NCI-H1417 treated with DMSO at 0.1 percent for 48 hours (cell line): ENCODE measurements around the gene GSN.

Source experiments
- DNase-seq: peaks from one replicate; lab custom pipeline; 2025; lab: John Stamatoyannopoulos, UW

GSN gene

DNA sequence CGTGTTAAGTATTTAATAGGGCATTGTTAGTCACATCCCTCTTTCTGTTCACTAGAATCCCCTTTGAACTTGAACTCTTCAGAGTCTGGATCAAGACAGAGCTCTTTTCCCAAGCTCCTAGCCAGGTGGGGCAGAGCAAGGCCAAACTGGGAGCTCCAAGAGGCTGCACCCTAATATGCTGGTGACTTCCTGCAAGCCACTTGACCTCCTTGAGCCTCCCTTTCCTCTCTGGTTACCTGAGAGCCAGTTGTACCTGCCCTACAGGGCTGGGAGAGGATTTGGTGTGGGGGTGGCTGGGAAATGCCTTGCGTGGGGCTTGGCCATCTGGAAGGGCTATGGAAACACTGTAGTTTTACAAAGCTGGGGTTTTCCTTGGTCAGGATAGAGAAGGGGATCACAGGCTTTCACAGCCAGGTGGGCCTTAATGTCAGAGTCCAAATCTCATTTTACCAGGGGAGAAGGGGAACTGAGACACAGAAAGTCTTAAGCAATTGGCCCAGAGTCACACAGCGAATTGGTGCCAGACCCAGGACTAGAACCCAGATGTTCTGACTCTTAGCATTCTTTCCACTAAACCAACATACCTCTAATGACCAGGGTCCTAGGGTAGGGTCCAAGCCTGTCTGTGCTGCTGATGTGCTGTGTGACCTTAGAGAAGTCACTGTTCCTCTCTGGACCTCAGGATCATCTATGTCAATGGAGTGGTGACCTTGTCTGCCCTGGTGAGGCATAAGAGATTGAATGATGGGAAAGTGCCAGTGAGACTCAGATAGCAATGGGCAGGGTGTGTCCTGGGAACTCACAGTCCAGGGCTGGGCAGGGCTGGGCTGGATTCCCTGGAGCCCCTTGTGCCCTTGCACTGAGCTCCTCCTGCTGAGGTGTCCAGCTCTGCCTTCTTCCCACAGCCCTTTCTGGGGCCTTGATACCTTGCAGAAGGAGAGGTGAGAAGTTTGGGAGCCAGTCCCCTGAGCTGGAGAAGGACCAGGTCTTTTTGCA, 35.8 kb downstream of the GSN start:
- no peak for DNase-seq

DNA sequence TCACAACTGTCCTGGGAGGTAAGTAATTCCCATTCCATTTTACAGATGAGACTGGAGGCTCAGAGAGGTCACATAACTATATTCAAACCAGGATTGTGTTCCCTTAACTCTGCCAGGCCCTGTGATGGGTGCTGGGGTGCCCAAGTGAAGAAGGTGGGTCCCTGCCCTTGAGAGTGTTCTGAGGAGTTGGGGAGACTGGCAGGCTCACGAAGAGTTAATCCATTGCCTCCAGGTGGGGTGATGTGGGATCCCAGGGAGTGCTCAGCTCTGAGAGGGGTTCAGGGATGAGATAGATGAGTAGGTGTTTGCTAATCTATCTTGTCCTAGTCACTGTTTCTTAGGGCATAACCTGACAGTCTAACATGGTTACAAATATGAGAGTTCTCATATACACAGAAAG, 36.7 kb downstream of the GSN start:
- no peak for DNase-seq

DNA sequence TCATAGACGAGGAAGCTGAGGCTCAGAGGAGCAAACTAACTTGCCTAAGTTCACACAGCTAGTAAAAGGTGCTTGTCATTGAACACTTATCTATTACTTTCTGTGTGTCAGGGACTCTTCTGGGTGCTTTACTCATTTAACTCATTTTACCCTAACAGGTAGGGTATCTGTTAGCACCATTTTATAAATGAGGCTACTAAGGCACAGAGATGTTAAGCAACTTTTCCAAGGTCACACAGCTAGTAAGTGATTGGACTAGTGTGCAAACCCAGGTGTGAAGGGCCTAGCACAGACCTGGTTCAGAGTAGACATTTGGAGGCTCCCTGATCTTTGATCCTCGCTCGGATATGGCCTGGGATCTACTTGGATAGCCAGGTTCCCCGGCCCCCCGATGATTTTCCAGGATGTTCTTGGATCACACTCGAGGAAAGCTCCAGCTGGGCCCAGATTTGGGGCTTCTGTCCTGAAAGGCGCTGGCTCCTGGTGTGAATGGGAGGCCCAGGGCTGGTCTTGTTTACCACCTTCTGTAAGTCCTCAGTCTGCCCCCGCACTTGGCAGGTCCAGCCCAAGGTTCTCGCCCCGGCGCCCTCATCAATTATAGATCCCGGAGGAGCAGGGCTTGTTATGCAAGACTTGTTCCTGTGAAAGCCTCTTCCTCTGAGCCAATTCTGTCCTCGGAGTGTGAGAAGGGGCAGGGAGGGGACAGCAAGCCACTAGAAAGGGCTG, 37.5 kb downstream of the GSN start:
- DNase-seq = no peak

DNA sequence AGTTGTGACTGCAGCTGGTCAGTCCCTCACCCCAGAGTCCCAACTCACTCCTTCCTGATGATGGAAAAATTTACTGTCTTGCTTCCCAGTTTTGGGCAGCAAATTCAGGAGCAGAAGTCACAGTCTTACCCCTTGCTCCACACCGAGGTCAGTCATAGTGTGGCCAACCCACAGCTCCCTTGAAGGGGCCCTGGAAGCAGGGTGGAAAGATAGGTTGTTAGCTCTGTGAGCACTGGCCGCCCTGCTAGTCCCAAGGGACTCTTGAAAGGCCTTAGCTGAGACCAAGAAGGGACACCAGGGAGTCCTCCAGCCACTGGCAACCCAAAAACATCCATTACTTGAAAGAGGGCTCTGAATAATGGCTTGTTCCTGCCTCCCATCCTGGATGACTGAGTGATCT, 40.0 kb downstream of the GSN start:
- no peak for DNase-seq

DNA sequence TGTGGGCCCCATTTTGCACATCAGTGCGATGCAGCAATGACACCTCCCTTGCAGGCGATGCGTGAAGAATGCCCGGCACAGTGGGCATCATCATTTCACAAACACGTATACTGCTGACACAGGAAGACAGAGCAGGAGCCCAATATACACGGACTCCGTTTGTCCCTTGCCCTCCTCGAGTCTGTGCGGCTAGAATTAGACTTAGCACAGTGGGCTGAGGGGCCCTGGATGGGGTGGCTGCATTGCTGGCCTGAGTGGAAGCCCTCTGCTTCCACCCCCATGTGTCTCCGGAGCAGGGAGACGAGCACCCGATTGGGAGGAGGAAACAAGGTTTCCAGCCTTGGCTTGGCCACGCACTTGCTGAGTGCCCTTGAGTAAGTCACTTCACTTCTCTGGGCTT, 40.8 kb downstream of the GSN start:
- DNase-seq = no peak

DNA sequence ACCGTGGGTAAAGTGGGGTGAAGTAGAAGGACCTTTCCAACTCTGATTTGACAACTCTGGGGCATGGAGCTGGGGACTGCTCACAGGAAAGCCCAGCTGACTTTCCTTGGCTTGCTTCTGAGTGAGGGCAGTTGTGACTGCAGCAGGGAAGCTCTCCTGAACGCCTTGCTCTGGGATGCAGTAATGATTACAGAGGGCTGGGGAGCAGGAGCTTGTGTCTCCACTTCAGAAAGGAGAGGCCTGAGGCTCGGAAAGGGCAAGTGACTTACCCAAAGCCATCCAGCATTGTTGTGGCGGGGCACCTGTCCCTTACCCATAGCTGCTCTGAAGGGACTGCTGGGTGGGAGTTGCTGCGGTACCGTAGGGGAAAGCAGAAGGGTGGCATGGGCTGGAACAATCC, 41.2 kb downstream of the GSN start:
- no peak for DNase-seq

DNA sequence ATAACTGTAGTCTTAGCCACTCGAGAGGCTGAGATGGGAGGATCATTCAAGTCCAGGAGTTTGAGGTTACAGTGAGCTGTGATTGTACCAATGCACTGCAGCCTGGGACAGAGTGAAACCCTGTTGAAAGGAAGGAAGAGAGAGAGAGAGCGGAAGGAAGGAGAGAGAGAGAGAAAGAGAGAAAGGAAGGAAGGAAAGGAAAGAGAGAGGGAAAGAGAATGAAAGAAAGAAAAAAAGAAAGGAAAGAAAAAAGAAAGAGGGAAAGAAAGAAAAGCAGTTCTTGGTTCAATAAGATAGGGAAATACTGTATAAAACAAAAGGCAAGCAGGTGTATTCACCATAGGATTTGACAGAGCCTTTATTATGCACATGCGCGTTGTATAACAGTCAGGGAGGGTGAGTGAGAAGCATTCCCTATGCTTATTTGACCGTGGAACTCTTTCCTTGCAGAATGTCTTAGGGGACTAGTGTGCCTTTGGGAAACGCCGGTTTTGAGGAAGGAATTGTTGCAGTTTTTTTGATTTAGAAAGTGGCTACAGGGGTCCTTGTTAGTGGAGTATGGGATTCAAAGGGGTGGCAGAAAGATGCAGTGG, 42.0 kb downstream of the GSN start:
- no peak for DNase-seq

DNA sequence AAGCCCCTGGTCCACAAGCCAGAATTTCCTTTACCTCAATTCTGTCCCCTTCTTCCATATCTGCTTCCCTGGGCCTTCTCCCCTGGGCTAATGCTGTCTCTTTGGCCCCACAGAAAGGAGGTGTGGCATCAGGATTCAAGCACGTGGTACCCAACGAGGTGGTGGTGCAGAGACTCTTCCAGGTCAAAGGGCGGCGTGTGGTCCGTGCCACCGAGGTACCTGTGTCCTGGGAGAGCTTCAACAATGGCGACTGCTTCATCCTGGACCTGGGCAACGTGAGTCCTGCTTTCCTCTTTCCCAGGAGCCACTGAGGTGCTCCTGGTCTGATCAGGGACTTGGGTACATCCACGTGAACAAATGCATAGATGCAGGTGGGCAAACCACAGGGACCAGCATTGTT, 42.6 kb downstream of the GSN start:
- no peak for DNase-seq

DNA sequence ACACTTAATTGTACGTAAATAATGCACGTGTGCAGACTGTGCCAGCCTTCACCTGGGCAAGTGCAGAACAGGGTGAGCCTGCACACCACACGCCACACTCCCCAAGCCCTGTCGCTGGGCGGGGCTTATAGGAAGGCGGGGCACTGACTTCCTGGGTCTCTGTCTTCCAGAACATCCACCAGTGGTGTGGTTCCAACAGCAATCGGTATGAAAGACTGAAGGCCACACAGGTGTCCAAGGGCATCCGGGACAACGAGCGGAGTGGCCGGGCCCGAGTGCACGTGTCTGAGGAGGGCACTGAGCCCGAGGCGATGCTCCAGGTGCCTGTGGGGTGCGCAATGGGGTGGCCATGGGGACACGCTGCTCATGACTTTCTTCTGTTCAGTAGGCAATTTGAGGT, 44.2 kb downstream of the GSN start:
- no peak for DNase-seq

DNA sequence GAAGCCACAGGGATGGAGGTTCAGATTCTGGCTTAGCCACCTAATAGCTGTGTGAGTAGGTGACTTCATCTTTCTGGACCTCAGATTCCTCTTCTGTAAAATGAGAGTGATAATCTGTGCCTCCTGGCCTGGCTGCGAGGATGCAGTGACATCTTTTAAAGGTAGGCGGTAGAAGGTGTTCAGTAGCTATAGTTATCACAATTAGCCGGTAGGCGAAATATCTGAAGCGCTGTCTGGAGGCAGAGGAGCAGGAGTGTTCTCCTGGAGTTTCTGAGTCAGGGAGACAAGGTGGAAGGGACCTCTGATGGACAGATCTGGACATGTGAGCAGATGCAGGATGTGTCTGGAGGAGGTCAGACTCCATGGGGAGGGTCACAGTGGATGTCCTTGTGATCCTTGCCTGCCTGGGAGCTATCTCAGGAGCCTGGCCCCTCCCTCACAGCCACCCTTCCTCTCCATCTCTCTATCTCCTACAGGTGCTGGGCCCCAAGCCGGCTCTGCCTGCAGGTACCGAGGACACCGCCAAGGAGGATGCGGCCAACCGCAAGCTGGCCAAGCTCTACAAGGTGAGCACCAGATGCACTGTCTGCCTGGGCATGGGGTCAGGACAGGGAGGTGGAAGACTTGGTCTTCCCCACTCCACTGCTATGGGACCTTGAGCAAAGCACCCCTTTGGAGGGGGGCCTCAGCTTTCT, 45.6 kb downstream of the GSN start:
- DNase-seq = no peak

DNA sequence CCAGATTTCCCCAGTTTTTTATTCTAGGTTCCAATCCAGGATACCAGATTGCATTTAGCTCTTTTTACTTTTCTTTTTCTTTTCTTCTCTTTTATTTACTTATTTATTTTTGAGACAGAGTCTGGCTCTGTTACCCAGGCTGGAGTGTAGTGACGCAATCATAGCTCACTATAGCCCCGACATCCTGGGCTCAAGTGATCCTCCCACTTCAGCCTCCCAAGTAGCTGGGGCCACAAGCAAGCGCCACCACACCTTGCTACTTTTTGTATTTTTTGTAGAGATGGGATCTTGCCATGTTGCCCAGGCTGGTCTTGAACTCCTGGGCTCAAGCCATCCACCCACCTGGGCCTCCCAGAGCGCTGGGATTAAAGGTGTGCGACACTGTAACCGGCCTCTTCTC, 48.4 kb downstream of the GSN start:
- no peak for DNase-seq

DNA sequence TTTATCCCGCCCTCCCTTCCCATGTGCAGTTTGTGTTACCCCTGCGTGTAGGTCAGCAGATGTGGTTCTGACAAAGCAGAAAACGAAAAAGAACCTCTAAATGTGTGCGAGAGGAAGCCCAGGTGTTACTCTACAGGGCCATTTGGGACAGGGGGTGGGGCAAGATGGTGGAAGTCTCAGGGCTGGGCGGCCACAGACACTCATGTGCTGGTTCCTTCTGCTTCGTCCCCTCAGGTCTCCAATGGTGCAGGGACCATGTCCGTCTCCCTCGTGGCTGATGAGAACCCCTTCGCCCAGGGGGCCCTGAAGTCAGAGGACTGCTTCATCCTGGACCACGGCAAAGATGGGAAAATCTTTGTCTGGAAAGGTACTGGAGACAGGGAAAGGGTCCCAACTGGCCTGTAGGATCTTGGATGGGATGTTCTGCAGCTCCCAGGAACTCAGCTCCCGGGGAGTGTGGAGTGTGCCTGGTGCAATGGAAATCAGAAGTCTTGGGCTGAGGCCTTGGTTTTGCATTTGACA, 49.0 kb downstream of the GSN start:
- DNase-seq = no peak

DNA sequence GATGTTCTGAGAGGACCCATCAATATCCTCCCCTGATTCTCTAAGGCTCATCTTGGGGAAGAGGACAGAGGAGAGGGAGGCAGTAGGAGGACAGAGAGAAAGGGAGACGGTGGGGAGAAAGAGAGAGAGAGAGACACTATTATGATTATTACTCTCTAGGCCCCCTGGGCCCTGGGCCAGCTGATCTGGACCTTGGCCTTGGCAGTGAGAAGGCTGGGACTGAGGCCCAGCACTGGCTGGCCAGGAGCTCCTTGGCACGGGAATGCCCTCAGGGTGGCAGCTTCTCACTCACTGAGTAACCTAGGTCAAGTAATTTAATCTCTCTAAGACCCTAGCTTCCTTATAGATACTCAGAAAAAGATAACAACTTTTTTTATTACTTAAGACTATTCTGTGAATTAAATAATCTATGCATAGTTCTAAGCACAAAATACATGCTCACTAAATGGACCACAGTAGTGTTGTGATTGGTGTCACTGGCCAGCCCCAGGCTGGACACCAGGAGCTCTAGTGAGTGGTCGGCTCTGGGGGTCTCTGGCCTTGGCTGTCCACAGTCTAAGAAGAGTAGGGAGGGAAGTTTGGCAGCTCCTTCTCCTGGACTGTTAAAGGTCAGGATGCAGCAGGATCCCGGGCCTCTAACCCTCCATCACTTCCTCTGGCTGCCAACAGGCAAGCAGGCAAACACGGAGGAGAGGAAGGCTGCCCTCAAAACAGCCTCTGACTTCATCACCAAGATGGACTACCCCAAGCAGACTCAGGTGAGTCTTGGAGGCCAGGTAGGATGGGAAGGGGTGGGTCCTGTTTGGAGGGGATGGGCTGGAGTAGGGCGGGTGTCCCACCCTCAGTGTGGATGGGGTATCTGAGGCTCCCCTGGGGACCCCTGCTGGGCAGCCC, 50.0 kb downstream of the GSN start:
- no peak for DNase-seq

DNA sequence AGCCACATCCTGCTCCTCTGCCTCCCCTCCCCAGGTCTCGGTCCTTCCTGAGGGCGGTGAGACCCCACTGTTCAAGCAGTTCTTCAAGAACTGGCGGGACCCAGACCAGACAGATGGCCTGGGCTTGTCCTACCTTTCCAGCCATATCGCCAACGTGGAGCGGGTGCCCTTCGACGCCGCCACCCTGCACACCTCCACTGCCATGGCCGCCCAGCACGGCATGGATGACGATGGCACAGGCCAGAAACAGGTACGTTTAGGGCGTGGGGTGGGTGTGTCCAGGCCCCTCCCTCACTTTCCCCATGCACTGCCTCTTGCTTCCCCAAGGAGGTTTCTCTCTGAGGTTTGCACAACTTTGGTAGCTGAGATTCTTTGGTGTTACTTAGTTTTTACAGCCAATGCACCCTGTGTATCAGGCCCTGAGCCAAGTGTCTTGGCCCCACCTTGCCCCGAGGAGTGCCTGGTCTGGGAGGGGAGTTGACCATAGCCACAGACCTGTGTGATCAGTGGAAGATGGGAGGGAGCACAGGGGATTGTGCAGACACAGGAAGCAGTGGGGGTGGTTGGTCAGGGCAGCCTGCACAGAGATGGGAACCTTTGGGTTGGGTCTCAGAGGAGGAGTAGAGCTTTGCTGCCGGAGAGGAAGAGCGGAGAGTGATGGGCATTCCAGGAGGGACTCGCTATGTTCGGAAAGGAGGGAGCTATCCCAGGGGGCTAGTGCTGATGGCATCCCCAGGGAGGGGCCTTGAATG, 50.8 kb downstream of the GSN start:
- DNase-seq = no peak

DNA sequence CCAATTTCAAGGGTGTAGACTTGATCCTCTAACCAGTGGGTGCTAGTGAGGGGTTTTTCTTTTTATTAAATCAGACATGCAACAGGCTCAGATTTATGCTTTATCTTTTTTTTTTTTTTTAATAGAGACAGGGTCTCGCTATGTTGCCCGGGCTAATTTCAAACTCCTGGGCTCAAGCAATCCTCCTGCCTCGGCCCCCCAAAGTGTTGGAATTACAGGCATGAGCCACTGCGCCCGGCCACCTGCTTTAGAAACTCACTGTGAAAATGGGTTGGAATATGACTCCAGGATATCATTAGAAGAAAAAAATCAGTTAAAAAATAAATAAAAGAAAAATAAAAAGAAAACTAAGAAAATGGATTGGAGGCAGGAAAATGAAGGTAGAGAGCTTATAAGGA, 51.4 kb downstream of the GSN start:
- no peak for DNase-seq

DNA sequence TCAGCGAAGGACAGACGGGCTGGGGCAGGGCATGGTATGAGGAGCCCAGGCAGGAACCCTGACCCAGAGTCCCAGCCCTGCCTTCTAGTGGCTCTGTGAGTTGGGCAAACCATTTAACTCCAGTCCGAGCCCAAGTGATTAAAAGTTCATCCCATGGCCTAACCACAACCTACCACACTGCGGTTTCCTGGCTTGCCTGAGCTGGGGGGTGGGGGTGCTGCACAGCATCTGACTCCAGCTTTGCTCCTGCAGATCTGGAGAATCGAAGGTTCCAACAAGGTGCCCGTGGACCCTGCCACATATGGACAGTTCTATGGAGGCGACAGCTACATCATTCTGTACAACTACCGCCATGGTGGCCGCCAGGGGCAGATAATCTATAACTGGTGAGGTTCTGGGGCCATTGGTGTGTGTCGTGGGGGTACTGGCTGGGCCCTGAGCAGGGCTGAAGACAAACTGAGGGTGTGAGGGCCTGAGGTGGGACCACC, 53.1 kb downstream of the GSN start:
- DNase-seq = no peak

DNA sequence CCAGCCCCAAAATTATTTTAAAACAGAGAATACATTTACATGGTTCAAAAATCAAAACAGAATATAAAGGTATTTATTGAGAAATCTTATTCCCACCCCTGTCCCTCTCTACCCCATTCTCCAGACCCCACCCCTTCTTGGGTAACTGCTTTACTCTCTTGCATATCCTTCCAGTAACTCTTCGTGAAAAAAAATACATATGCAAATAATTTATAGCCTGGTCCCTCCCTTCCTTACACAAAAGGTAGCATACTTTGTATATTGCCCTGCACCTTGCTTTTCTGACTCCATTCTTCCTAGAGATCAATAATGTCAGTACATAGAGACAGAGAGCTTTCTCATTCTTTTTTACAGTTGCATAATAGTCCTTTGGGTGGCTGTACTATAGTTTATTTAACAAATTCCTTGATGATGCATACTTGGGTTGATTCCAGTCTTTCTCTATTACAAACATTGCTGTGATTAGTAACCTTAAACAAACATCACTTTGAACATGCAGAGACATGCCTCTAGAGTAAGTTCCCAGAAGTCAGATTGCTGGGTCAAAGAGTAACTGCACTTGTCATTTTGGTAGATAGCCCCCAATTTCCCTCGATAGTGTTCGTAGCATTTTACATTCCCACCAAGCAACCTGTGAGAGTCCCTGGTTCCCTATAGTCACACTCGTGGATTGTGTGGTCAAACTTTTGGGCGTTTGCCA, 54.2 kb downstream of the GSN start:
- DNase-seq = no peak

DNA sequence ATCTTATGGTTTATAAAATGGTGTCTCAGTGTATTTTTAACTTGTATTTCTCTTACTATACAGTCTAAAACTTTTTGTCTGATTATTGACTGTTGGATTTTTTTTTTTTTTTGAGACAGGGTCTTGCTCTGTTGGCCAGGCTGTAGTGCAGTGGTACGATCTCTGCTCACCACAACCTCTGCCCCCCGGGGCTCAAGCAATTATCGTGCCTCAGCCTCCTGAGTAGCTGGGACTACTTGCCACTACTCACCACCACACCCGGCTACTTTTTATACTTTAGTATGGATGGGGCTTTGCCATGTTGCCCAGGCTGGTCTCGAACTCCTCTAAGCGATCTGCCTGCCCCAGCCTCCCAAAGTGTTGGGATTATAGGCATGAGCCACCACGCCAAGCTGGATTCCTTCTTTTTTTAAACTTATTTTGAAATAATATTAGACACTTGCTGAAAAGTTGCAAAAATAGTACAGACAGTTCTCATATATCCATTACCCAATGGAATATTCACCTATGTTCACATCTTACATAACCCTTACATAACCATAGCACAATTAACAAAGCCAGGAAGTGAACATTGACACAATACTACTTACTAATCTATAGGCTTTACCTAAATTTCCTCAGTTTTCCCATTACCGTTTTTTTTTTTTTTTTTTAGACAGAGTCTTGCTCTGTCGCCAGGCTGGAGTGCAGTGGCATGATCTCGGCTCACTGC, 54.9 kb downstream of the GSN start:
- DNase-seq = no peak
